Putamen (tissue), 1 donor: ENCODE results near the gene MYOCD.
A peak's percentile ranks its signal among the peaks of the same experiment; 100 is the strongest.

Experiments used
- DNase-seq: peaks from one replicate; pipeline ENCODE4 v3.0.0-alpha.2; 2016; ENCODE audit warnings: low spot score

Gene MYOCD

DNA sequence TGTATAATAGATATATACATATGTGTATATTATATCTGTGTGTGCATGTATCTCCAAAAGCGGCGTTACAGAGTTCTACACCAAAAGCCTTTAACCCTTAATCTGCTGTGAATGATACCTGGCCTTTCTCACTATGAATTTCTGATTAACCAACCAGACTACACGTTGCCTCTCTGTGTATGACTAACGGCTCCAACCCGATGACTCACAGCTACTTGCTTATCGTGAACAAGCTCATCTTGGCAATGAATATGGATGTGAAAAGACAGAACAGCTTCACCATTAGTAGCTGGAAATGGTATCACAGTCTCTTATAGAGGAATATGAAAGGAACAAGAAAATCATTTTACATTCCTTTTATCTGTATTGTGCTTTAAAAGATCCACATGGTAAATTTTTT is 99.9 kb downstream of the MYOCD start:
- peak; percentile 31 for DNase-seq

DNA sequence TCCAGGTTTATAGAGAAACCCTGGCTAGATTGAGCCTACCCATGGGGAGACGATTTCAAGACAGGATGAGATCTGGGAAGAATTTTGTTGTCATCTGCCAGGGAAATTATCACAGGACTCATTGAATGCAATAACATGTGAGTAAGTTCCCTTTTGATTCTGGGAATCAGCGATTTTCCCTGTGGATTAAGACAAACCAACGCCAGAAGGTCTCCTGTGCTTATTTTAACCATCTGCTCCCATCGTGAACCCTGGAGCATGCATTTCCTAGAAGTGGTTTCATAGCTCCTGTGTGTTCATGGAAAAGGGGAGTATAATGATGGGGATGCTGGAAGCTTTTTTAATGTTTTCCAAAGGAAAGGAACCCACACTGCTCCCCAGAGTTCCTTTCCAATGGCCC is 102.6 kb downstream of the MYOCD start:
- no peak for DNase-seq

DNA sequence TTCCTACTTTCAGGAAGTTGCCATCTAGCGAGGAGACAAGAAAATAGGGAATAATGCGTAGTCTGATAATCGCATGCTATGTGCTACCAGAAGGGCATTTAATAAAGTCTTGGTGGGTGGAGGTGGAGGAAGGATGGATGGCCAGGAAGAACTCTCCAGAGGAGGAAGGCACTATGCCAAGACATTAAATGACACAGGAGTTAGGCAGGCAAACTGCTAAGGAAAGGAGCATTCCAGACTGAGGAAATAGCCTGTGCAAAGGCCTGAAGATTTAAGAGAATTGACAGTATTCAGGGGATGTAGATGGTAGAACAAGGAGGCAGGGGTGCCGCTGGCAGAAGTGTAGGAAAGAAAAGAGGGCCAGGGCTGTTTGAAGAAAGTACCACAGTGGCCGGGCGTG is 104.3 kb downstream of the MYOCD start:
- DNase-seq: no peak

DNA sequence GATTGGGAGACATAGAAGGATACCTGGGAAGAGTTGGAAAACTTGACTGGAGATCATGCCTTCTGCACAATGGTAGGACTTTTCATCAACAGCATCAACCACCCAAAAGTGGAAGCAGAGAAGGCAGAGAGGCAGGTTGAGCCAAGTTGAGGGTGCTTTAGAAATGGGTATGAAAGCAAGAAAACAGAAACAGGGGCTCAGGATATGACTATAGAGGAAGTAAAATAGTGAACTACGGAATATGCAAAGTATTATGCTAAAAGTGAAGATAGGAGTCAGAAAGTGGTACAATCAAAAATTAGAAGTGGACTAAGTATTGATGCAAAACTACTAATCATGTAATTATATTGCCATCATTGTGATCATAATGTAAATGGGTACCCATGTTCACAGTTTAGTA is 107.5 kb downstream of the MYOCD start:
- DNase-seq: no peak

DNA sequence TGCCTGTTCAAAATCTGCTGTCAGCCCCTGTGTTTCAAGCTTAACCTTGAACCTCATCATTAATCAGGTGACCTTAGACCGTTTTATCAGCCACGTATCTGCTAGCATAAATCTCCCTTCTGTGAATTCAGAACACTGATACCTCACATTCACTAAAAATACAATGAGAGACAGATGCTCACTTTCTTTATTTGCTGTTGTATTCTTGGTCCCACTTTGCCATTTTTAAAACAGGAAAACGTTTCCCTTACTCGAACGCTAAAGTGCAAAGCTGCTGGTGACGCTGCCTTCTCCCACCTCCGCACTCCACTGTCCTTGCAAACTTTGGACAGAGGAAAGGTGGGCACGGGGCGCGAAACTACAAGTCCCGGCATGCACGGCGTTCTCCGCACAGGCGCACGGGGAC is 123.4 kb downstream of the MYOCD start:
- DNase-seq: no peak

DNA sequence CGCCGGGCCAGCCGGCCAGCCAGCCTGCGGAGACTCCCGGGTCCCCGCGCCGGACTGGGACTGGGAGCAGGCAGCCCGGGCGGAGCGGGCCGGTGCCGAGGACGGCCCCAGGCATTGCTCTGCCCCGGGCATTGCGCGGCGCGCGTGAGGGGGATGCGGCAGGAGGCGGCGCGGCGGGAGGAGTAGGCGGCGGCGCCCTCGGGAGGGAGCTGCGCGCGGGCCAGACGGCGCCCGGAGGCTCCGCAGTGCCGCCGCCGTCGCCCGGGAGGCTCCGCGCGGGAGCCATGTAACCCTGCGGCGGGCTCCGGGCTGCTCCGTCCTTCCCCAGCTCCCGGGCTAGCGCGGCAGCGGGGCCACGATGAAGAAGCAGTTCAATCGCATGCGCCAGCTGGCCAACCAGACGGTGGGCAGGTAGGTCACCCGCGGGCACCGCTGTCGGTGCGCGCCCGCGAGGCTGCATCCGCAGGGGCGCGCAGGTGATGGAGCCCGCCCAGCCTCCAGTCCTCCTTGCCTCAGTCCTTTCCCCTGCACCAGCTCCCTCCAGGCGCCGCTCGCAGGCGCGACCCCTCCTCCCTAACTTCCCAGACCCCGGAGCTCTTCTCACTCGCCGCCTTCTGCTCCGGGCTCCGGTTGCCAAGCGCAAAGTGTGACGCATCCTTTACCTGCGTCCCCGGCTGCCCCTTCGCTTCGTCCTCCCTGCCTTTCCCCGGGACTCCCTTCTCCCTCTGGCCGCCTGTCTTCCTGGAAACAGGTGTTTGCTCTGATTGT is 124.0 kb downstream of the MYOCD start, which contains the start of gene ARHGAP44:
TSS of gene ARHGAP44 (plus strand) at position 18 of the 768 bp plus-strand sequence. CDS start at position 359, 341 bp downstream.
- DNase-seq: peak; percentile 53

DNA sequence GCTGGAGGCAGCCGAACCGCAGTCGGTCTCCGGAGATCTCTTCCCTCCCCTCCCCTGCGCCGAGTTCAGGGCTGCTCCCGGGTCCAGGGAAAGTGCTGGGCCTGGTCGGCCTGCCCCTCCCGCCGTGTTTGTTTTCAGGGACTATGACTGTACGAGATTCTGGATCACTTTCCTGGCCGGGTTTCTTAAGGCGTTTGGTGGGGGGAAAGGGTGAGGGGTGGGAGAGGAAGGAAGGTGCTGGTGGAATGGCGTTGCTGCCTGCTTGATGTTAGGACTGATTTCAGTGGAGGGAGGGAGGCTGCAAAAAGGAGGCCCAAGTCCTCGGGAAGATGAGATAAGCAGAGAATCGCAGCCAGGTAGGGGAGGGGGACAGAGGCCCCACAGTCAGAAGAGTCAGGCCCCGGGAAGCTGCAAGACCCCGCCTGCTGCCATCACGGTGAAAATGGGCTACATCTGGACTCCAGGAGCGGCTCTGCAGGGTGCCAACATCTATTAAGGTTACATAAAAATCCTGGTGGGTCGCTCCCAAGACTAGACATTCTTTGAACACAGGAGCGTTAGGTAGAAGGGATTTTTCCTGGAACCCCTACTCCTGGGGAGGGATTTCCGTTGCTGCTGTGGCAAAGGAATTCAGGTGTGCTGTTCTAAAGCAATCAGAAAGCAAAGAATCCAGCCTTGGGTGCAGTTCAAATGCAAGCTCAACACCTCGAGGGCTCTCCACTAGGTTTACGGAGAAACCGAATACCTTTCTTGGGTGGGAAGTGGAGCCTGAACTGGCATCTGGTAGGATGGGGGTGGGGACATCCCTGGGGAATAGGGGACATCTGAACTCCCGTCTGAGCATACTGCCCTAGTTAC is 124.8 kb downstream of the MYOCD start:
- DNase-seq: no peak

DNA sequence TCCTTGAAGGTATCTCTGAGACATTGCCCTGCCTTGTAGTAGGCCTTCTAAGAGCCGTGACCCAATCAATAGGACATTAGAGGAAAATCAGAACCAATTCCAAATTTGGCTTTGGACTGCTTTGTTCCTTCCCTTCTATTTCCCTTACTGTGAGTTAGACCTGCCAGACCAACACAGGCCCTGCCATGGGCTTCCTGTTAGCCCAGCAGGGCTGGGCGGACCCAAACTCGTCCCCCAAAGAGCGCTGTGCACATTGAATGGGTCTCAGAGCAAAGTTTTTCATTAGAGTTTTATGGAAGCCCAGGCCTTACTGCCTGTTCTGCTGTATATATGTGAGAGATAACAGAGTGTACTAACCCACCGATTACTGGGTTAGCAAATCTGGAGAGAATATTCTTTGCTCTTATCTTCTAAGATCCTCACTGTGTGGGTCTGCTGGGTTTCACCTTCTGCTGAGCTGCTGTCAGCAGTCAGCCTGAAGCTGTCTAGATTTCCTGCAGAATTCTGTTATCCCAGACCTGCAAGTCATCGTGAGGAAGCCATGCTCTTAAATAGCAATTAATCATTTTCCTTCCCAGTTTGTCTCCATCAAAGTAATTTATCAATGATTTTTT is 129.3 kb downstream of the MYOCD start:
- no peak for DNase-seq

DNA sequence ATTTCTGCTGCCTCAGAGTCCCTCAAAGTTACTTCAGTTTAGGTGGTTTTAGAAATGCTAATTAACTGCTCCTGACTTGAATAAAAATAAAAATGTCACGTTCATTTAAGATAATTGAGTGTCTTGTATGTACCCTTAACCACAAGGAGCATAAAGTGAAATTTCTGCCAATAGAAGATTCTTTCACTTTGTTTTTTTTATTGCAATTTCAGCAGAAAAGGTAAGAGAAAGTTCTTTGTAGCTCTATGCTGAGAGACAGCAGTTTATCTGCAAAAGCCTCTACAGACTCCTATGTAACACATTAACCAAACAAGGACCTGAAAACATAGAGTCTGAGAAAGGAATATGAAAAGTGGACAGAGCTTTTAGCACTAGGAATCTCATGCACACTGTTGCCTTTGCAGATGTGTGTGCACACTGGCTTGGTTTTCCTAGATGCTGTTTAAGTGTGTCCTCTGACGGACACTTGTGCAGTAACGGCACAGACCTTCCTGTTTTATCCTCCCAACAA is 135.2 kb downstream of the MYOCD start:
- DNase-seq: no peak

DNA sequence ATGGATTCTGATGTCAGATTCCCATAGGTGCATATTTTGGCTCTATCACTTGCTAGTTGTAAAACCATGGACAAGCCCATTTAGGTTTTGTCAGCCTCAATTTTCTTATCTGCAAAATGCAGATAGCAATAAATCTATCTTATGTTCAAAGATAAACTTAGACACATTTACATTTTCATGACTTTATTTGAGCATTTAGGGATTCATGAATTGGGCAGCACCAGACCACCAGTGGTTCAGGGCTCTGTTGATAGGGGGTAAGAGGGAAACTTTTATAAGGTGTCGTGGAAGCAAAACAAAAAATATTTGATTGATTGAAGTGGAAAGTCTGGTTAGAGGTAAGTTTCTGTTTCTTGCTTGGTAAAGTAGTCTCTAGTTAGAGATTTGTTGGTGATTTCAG is 140.9 kb downstream of the MYOCD start:
- no peak for DNase-seq

DNA sequence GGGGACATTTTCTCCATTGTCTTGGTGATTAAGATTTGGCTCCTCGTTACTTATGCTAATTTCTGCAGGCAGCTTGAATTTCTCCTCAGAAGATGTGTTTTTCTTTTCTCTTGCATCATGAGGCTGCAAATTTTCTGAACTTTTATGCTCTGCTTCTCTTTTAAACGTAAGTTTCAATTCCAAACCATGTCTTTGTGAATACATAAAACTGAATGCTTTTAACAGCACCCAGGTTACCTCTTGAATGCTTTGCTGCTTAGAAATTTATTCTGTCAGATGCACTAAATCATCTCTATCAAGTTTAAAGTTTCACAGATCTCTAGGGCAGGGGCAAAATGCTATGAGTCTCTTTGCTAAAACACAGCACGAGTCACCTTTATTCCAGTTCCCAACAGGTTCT is 143.0 kb downstream of the MYOCD start:
- DNase-seq: no peak

DNA sequence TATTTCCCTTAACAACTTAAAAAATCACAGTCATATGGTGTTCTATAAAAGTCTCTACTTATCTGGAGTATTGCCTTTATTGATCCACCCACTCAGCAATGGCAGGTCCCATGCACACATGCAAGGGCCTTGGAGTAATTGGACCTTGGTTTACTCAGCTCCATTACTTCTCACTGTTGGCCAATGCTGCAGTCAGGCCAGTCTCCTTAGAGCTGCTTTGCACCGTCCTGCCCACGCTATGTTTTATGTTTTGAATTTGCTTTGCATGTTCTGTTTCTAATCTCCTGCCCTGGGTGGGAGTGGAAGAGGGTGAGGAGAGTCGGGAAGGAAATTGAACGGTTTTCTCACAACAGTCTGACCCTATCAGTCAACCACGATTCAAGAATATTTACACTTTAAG is 147.2 kb downstream of the MYOCD start:
- DNase-seq: no peak

DNA sequence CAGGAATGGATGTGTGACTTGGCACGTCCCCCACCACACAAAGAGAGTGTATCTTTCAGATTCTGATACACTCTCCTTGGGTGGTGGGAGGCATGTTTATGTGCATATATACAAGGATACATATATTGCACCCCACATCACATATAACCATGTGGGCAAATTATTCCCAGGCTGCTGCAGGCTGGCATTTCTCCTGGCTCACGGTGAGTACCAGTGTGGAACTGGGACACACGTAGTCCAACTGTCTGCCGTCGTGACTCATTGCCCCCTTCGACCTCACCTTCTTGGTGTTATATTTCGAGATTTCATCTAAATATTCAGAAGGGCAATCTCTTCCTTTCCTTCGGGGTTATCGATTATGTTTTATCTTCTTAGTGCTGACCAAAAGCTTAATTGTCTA is 148.0 kb downstream of the MYOCD start:
- no peak for DNase-seq

DNA sequence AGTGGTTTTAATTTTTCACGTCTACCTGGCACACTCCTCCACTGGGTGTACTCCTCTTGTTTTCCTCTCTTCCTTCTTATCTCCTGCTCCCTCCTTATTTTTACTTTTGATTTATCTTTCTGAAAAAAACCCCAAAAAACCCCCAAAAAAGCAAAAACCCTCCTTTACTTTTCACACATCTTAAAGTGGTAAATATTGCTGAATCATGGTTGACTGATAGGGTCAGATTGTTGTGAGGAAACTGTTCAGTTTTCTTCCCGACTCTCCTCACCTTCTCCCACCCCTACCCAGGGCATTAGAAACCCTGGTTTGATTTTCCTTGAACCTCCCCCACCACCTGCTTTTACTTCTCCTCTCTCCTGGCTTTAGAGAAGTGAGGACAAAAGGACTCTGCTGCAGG is 149.0 kb downstream of the MYOCD start:
- DNase-seq: no peak

DNA sequence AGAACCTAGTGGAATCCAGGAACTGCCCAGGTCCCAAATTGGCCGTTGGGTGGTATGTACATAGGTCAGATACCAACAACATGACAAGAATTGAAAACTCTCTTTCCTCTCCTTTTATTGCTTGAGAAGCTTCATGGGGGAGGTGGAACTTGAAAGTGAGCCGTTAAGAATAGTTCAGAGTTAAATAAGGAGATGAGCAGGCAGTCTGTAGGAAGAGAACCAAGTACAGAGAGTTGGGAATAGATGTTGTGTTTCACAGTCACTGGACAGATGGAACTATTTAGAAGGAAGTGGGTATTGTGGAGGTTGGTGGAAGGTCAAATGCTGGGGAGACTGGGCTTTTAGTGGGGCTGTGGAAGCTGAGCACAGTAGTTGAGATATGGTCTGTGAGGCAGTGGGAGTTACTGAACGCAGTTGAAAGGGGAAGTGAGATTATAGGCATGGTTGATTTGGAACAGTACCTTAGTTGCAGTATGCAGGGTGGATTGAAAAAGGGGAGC is 150.0 kb downstream of the MYOCD start:
- DNase-seq: no peak
